ENCODE measurements around the gene TUBB. TPM values are rescaled to one million over a fixed set of nuclear protein-coding genes. Genes with fewer than 3 reads are reported as not detected.

TUBB gene
- polyA plus RNA-seq, 2 of the 4 experiments (the other 2 are of a cell fraction): 691 to 1,044 TPM

DNA sequence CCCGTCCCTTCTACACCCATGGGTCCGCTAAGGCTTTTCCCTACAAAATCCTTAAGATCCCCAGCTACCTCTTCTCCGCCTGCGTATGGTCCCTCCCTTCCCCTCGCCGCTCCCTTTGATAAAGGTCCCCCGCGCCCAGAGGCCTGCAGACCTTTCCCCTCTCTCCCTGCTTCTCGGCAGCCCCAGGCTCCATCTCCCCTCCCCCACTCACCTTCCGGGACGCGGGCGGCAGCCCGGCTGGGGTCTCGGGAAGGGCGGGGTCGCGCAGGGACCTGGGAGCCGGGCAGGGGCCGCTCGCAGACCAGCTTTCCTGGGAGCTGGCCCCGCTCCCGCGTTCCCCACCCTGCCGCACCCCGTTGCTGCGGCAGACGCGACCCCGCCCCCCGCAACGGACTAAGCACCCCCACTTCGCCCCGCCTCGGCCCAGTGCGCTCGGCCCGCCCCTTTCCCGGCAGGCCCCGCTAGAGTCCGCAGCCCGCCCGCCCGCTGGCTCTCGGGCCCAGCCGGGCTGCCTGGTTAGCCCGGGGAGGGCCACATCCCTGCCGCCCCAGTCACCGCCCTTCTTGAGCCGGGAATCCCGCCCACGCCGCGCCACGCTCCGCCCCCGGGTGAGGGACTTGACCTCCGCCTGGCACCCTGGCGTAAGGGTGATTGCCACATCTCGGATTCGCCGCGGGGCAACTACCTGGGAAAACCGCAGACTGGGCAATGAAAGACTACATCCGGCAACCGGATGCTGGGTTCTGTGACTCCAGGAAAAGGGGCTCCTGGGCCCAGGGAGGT lies 22.4 kb downstream of the TUBB start, which contains the start of gene FLOT1 (continued):
- TF ChIP-seq ZC3H11A (IDR thresholded peaks at IDR 0.05) (no peak), FOSB (CRISPR knock-in tag; IDR thresholded peaks at IDR 0.05) (peak; percentile 97), EHMT2 (IDR thresholded peaks at IDR 0.05; ENCODE audit: low read depth) (no peak), CHD4 (IDR thresholded peaks at IDR 0.05; ENCODE audit: borderline replicate concordance) (no peak), NR3C1 (IDR thresholded peaks at IDR 0.05) (no peak), HOXA7 (CRISPR knock-in tag; IDR thresholded peaks at IDR 0.05) (peak; percentile 96), EP300 (IDR thresholded peaks at IDR 0.05) (peak; percentile 5 to 41; a peak in 2 of 5 replicates), NFE2L2 (conservative IDR thresholded peaks at IDR 0.05; ENCODE audit: low read length) (no peak), MAZ (IDR thresholded peaks at IDR 0.05; ENCODE audit: borderline replicate concordance, low read depth, low read length) (no peak), POLR2A (IDR thresholded peaks at IDR 0.05; ENCODE audit: low read length) (peak; percentile 74), KDM1A (IDR thresholded peaks at IDR 0.05; ENCODE audit: low read depth) (no peak), PHF8 (IDR thresholded peaks at IDR 0.05; ENCODE audit: borderline replicate concordance, low read depth) (no peak), RCOR1 (IDR thresholded peaks at IDR 0.05; ENCODE audit: low read depth, low read length) (no peak), RNF2 (IDR thresholded peaks at IDR 0.05; ENCODE audit: borderline replicate concordance, low read depth) (no peak), HES2 (IDR thresholded peaks at IDR 0.05) (no peak), KDM5A (IDR thresholded peaks at IDR 0.05) (no peak), SREBF2 (IDR thresholded peaks at IDR 0.05) (no peak), RAD21 (conservative IDR thresholded peaks at IDR 0.05 in 1 of 2, IDR thresholded peaks at IDR 0.05 in 1 of 2) (peak in 1 of 2 experiments; percentile 49; a peak in 3 of 5 replicates), SMC3 (IDR thresholded peaks at IDR 0.05) (no peak; the same call in 2 of the 3 replicates), HDAC2 (IDR thresholded peaks at IDR 0.05) (no peak), FOXS1 (CRISPR knock-in tag; IDR thresholded peaks at IDR 0.05) (no peak; the same call in 1 of the 2 replicates), HOXB5 (CRISPR knock-in tag; IDR thresholded peaks at IDR 0.05) (peak; percentile 72), GATA3 (IDR thresholded peaks at IDR 0.05; ENCODE audit: borderline replicate concordance) (peak; percentile 74), RFX5 (IDR thresholded peaks at IDR 0.05) (no peak), E2F6 (IDR thresholded peaks at IDR 0.05; ENCODE audit: borderline replicate concordance, low read depth) (no peak; the same call in 1 of the 2 replicates), JUN (IDR thresholded peaks at IDR 0.05) (peak; percentile 99 to 100), ZSCAN20 (CRISPR knock-in tag; IDR thresholded peaks at IDR 0.05) (0 out of 2 replicates have a peak, but pooled peaks have one; percentile 21), TP53 (CRISPR knock-in tag; IDR thresholded peaks at IDR 0.05) (peak; percentile 58), CBX2 (IDR thresholded peaks at IDR 0.05; ENCODE audit: borderline replicate concordance, low read depth) (no peak)
- TF ChIP-seq, protein P1, sequence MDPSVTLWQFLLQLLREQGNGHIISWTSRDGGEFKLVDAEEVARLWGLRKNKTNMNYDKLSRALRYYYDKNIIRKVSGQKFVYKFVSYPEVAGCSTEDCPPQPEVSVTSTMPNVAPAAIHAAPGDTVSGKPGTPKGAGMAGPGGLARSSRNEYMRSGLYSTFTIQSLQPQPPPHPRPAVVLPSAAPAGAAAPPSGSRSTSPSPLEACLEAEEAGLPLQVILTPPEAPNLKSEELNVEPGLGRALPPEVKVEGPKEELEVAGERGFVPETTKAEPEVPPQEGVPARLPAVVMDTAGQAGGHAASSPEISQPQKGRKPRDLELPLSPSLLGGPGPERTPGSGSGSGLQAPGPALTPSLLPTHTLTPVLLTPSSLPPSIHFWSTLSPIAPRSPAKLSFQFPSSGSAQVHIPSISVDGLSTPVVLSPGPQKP (IDR thresholded peaks at IDR 0.05; ENCODE audit: low read depth, low read length): no peak
- TF ChIP-seq, protein P2, sequence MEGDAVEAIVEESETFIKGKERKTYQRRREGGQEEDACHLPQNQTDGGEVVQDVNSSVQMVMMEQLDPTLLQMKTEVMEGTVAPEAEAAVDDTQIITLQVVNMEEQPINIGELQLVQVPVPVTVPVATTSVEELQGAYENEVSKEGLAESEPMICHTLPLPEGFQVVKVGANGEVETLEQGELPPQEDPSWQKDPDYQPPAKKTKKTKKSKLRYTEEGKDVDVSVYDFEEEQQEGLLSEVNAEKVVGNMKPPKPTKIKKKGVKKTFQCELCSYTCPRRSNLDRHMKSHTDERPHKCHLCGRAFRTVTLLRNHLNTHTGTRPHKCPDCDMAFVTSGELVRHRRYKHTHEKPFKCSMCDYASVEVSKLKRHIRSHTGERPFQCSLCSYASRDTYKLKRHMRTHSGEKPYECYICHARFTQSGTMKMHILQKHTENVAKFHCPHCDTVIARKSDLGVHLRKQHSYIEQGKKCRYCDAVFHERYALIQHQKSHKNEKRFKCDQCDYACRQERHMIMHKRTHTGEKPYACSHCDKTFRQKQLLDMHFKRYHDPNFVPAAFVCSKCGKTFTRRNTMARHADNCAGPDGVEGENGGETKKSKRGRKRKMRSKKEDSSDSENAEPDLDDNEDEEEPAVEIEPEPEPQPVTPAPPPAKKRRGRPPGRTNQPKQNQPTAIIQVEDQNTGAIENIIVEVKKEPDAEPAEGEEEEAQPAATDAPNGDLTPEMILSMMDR (IDR thresholded peaks at IDR 0.05): no peak
- TF ChIP-seq, protein P3, sequence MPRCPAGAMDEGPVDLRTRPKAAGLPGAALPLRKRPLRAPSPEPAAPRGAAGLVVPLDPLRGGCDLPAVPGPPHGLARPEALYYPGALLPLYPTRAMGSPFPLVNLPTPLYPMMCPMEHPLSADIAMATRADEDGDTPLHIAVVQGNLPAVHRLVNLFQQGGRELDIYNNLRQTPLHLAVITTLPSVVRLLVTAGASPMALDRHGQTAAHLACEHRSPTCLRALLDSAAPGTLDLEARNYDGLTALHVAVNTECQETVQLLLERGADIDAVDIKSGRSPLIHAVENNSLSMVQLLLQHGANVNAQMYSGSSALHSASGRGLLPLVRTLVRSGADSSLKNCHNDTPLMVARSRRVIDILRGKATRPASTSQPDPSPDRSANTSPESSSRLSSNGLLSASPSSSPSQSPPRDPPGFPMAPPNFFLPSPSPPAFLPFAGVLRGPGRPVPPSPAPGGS (IDR thresholded peaks at IDR 0.05): peak; percentile 96; the same call in 2 of the 3 replicates

All from A549 (cell line).